HG03097 (cell line): ENCODE data around the gene GABRB1.

Source experiments
- ATAC-seq: cut with Tn5 transposase; IDR thresholded peaks from one replicate; pipeline ENCODE4 v1.9.1; 2021; ENCODE audit not compliant: unreplicated experiment, low FRiP score

The GABRB1 gene

GRCh38 chr4:47207555-47207954 is 176.2 kb downstream of the GABRB1 start:
- ATAC-seq = no peak

GRCh38 chr4:47209833-47210232 is 178.5 kb downstream of the GABRB1 start:
- no peak for ATAC-seq

GRCh38 chr4:47210828-47211227 is 179.5 kb downstream of the GABRB1 start:
- no peak for ATAC-seq

- ATAC-seq = no peak
Measured at GRCh38 chr4:47213106-47213505, 181.7 kb downstream of the GABRB1 start.

- ATAC-seq = no peak
Measured at GRCh38 chr4:47213539-47213938, 182.2 kb downstream of the GABRB1 start.

- no peak for ATAC-seq
Measured at GRCh38 chr4:47213971-47214370, 182.6 kb downstream of the GABRB1 start.

GRCh38 chr4:47215759-47216158 is 184.4 kb downstream of the GABRB1 start:
- ATAC-seq = no peak

- ATAC-seq = no peak
Measured at GRCh38 chr4:47217291-47217690, 185.9 kb downstream of the GABRB1 start.

- ATAC-seq = no peak
Measured at GRCh38 chr4:47217884-47218283, 186.5 kb downstream of the GABRB1 start.

GRCh38 chr4:47218631-47219030 is 187.3 kb downstream of the GABRB1 start:
- no peak for ATAC-seq

- ATAC-seq = no peak
Measured at GRCh38 chr4:47219586-47219985, 188.2 kb downstream of the GABRB1 start.

GRCh38 chr4:47221721-47222120 is 190.4 kb downstream of the GABRB1 start:
- ATAC-seq = no peak

GRCh38 chr4:47222276-47222675 is 190.9 kb downstream of the GABRB1 start:
- ATAC-seq = no peak

GRCh38 chr4:47224361-47224760 is 193.0 kb downstream of the GABRB1 start:
- ATAC-seq = no peak

- ATAC-seq = no peak
Measured at GRCh38 chr4:47235721-47236120, 204.4 kb downstream of the GABRB1 start.

GRCh38 chr4:47238667-47239066 is 207.3 kb downstream of the GABRB1 start:
- ATAC-seq = no peak

GRCh38 chr4:47239649-47240048 is 208.3 kb downstream of the GABRB1 start:
- no peak for ATAC-seq

- ATAC-seq = no peak
Measured at GRCh38 chr4:47251348-47252135, 220.2 kb downstream of the GABRB1 start.

- no peak for ATAC-seq
Measured at GRCh38 chr4:47263721-47264120, 232.4 kb downstream of the GABRB1 start.

GRCh38 chr4:47270201-47270888 is 239.0 kb downstream of the GABRB1 start:
- ATAC-seq = no peak

GRCh38 chr4:47271291-47271690 is 239.9 kb downstream of the GABRB1 start:
- ATAC-seq = no peak

- ATAC-seq = no peak
Measured at GRCh38 chr4:47274901-47275300, 243.5 kb downstream of the GABRB1 start.
